ENCODE results near the gene SPDEF. TPM values are rescaled to one million over a fixed set of nuclear protein-coding genes. Genes with fewer than 3 reads are reported as not detected.

Gene SPDEF
- total and polyA plus RNA-seq, 2 experiments from 2014 or later, result 0.69 TPM; not detected in 1

DNA sequence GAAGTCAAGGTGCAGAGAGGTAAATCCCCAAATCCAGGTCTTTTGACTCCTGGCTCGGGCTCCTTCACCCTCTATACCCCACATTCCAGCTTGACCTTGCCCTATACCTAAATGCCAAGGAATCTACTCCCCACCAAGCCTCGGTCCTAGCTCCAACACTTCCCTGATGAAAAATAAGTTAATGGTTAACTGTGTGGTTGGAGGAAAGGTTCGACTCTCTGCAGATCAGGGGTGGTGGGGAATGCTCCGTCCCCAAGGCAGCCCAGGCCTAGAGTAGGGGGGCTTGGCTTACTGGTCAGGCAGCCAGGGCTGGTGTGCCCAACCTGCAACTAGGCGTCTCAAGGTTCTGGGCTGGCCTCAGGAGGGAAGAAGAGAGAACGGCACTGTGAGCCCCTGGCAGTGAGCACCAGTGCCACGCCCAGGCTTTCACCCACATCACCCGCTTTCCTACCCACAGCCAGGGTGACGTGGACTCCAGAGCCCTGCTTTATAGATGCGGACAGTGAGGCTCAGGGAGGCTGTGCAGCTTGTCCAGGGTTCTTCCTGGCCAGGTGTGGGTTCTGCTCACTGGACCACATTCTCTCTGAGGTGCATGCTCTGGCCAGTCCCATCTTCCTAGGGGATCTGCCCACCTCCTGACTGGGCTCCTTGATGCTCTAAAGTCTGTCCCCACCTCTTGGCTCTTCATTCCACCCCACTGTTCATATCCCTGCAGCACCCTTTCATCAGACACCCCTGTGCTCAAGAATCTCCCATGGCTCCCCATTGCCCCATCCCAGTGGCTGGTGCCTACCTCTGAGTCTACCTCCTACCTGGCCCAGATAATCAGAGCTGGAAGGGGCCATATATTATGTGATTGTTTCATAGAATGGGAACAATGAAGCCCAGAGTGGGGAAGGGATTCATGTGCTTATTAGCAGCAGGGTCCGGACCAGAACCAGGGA lies 8.2 kb downstream of the SPDEF start:
- Histone ChIP-seq H3K27me3 (ENCODE audit: insufficient read depth) (no peaks in the 10 kb centered on the region), H3K27ac (ENCODE audit: low read depth) (no peak overlapping the region), H3K36me3 (ENCODE audit: insufficient read depth) (no peaks in the 10 kb centered on the region), H4K20me1 (replicated peaks; ENCODE audit: insufficient read depth) (no peaks in the 10 kb centered on the region), H3K79me2 (replicated peaks; ENCODE audit: insufficient read depth) (no peaks in the 10 kb centered on the region), H3K4me3 (no peak overlapping the region), H2AFZ (no peak overlapping the region), H3F3A (replicated peaks; ENCODE audit: low read depth) (no peaks in the 10 kb centered on the region), H3K4me1 (ENCODE audit: insufficient read depth) (no peaks in the 10 kb centered on the region), H3K9me2 (ENCODE audit: insufficient read depth) (no peaks in the 10 kb centered on the region), H3K4me2 (no peak overlapping the region)
- TF ChIP-seq EZH2phosphoT487 (IDR thresholded peaks at IDR 0.05; ENCODE audit: unreplicated experiment) (no peak), CREB1 (CRISPR knock-in tag; IDR thresholded peaks at IDR 0.05; ENCODE audit: low read depth) (no peak), ZNF114 (CRISPR knock-in tag; IDR thresholded peaks at IDR 0.05) (no peak), EZH2 (IDR thresholded peaks at IDR 0.05; ENCODE audit: low read depth, unreplicated experiment) (no peak), JUNB (IDR thresholded peaks at IDR 0.05; ENCODE audit: unreplicated experiment) (no peak), NANOG (IDR thresholded peaks at IDR 0.05; ENCODE audit: borderline replicate concordance) (no peak), STAT1 (IDR thresholded peaks at IDR 0.05; ENCODE audit: unreplicated experiment) (no peak), ZNF331 (CRISPR knock-in tag; IDR thresholded peaks at IDR 0.05; ENCODE audit: low read depth) (no peak), POLR2AphosphoS5 (IDR thresholded peaks at IDR 0.05; ENCODE audit: low read depth) (no peak)
- TF ChIP-seq, protein P1, sequence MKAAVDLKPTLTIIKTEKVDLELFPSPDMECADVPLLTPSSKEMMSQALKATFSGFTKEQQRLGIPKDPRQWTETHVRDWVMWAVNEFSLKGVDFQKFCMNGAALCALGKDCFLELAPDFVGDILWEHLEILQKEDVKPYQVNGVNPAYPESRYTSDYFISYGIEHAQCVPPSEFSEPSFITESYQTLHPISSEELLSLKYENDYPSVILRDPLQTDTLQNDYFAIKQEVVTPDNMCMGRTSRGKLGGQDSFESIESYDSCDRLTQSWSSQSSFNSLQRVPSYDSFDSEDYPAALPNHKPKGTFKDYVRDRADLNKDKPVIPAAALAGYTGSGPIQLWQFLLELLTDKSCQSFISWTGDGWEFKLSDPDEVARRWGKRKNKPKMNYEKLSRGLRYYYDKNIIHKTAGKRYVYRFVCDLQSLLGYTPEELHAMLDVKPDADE (IDR thresholded peaks at IDR 0.05), result no peak
- TF ChIP-seq, protein P2, sequence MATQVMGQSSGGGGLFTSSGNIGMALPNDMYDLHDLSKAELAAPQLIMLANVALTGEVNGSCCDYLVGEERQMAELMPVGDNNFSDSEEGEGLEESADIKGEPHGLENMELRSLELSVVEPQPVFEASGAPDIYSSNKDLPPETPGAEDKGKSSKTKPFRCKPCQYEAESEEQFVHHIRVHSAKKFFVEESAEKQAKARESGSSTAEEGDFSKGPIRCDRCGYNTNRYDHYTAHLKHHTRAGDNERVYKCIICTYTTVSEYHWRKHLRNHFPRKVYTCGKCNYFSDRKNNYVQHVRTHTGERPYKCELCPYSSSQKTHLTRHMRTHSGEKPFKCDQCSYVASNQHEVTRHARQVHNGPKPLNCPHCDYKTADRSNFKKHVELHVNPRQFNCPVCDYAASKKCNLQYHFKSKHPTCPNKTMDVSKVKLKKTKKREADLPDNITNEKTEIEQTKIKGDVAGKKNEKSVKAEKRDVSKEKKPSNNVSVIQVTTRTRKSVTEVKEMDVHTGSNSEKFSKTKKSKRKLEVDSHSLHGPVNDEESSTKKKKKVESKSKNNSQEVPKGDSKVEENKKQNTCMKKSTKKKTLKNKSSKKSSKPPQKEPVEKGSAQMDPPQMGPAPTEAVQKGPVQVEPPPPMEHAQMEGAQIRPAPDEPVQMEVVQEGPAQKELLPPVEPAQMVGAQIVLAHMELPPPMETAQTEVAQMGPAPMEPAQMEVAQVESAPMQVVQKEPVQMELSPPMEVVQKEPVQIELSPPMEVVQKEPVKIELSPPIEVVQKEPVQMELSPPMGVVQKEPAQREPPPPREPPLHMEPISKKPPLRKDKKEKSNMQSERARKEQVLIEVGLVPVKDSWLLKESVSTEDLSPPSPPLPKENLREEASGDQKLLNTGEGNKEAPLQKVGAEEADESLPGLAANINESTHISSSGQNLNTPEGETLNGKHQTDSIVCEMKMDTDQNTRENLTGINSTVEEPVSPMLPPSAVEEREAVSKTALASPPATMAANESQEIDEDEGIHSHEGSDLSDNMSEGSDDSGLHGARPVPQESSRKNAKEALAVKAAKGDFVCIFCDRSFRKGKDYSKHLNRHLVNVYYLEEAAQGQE (IDR thresholded peaks at IDR 0.05; ENCODE audit: unreplicated experiment), result no peak
- TF ChIP-seq, protein P3, sequence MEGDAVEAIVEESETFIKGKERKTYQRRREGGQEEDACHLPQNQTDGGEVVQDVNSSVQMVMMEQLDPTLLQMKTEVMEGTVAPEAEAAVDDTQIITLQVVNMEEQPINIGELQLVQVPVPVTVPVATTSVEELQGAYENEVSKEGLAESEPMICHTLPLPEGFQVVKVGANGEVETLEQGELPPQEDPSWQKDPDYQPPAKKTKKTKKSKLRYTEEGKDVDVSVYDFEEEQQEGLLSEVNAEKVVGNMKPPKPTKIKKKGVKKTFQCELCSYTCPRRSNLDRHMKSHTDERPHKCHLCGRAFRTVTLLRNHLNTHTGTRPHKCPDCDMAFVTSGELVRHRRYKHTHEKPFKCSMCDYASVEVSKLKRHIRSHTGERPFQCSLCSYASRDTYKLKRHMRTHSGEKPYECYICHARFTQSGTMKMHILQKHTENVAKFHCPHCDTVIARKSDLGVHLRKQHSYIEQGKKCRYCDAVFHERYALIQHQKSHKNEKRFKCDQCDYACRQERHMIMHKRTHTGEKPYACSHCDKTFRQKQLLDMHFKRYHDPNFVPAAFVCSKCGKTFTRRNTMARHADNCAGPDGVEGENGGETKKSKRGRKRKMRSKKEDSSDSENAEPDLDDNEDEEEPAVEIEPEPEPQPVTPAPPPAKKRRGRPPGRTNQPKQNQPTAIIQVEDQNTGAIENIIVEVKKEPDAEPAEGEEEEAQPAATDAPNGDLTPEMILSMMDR (conservative IDR thresholded peaks at IDR 0.05; ENCODE audit: low read depth in 2 of 2), result no peak
- TF ChIP-seq, protein P4, sequence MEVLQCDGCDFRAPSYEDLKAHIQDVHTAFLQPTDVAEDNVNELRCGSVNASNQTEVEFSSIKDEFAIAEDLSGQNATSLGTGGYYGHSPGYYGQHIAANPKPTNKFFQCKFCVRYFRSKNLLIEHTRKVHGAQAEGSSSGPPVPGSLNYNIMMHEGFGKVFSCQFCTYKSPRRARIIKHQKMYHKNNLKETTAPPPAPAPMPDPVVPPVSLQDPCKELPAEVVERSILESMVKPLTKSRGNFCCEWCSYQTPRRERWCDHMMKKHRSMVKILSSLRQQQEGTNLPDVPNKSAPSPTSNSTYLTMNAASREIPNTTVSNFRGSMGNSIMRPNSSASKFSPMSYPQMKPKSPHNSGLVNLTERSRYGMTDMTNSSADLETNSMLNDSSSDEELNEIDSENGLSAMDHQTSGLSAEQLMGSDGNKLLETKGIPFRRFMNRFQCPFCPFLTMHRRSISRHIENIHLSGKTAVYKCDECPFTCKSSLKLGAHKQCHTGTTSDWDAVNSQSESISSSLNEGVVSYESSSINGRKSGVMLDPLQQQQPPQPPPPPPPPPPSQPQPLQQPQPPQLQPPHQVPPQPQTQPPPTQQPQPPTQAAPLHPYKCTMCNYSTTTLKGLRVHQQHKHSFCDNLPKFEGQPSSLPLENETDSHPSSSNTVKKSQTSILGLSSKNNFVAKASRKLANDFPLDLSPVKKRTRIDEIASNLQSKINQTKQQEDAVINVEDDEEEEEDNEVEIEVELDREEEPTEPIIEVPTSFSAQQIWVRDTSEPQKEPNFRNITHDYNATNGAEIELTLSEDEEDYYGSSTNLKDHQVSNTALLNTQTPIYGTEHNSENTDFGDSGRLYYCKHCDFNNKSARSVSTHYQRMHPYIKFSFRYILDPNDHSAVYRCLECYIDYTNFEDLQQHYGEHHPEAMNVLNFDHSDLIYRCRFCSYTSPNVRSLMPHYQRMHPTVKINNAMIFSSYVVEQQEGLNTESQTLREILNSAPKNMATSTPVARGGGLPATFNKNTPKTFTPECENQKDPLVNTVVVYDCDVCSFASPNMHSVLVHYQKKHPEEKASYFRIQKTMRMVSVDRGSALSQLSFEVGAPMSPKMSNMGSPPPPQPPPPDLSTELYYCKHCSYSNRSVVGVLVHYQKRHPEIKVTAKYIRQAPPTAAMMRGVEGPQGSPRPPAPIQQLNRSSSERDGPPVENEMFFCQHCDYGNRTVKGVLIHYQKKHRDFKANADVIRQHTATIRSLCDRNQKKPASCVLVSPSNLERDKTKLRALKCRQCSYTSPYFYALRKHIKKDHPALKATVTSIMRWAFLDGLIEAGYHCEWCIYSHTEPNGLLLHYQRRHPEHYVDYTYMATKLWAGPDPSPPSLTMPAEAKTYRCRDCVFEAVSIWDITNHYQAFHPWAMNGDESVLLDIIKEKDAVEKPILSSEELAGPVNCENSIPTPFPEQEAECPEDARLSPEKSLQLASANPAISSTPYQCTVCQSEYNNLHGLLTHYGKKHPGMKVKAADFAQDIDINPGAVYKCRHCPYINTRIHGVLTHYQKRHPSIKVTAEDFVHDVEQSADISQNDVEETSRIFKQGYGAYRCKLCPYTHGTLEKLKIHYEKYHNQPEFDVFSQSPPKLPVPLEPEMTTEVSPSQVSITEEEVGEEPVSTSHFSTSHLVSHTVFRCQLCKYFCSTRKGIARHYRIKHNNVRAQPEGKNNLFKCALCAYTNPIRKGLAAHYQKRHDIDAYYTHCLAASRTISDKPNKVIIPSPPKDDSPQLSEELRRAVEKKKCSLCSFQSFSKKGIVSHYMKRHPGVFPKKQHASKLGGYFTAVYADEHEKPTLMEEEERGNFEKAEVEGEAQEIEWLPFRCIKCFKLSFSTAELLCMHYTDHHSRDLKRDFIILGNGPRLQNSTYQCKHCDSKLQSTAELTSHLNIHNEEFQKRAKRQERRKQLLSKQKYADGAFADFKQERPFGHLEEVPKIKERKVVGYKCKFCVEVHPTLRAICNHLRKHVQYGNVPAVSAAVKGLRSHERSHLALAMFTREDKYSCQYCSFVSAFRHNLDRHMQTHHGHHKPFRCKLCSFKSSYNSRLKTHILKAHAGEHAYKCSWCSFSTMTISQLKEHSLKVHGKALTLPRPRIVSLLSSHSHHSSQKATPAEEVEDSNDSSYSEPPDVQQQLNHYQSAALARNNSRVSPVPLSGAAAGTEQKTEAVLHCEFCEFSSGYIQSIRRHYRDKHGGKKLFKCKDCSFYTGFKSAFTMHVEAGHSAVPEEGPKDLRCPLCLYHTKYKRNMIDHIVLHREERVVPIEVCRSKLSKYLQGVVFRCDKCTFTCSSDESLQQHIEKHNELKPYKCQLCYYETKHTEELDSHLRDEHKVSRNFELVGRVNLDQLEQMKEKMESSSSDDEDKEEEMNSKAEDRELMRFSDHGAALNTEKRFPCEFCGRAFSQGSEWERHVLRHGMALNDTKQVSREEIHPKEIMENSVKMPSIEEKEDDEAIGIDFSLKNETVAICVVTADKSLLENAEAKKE (CRISPR knock-in tag; IDR thresholded peaks at IDR 0.05), result no peak
- ATAC-seq (no peak), DNase-seq (ENCODE audit: low spot score) (no peak)
- no peak overlapping the region for H3K4me3 Mint-ChIP-seq
- no peak overlapping the region for H3K27ac Mint-ChIP-seq
- H3K36me3 Mint-ChIP-seq (ENCODE audit: low read depth), result no peaks in the 10 kb centered on the region; the same call in 2 of the 3 replicates
- H3K9me3 Mint-ChIP-seq, result peaks cover 2% of the 10 kb centered on the region; the same call in 1 of the 3 replicates
- peaks cover 3% of the 10 kb centered on the region; the same call in 1 of the 3 replicates for H3K4me1 Mint-ChIP-seq
- H3K27me3 Mint-ChIP-seq (ENCODE audit: insufficient read depth, low read depth, poor library complexity), result peaks cover 11% of the 10 kb centered on the region
